K562 (cell line): ENCODE measurements around the gene TAC3. TPM values are rescaled to one million over a fixed set of nuclear protein-coding genes. Genes with fewer than 3 reads are reported as not detected.

Source experiments
- ATAC-seq: fragments of 200-7000 bp; cut with Tn5 transposase; 3 replicates; pipeline ENCODE4 v1.9.1; 2020; ENCODE audit warnings: moderate library complexity
- BruUV-seq: library from RNA; stranded (reverse); fragments of 400-500 nt; replicated peaks from 2 replicates; lab custom pipeline; 2021; lab: Mats Ljungman, UMichigan
- CTCF ChIA-PET: fragments of 300-600 bp; formaldehyde crosslinking; extraction: SDS; loops from one replicate; lab custom pipeline; 2021; ENCODE audit warnings: low intra/inter-chr PET ratio; lab: Yijun Ruan, JAX
- POLR2A ChIA-PET: fragments of 300-600, 350-650 bp; sonication (Branson Sonifier 250); formaldehyde crosslinking; extraction: SDS; loops from one replicate; lab custom pipeline; 2021; ENCODE audit warnings: antibody characterized with exemption, inconsistent platforms; lab: Yijun Ruan, JAX
- DNase-seq, 4 experiments: peaks; one replicate each; pipeline versions ENCODE4 v3.0.0 to v3.0.0-alpha.2; 2011 to 2018; ENCODE audit warnings: low spot score in 3 of 4, mixed read lengths in 3 of 4; ENCODE audit errors: extremely low read depth in 1 of 4
- FAIRE-seq: peaks from 2 replicates; lab custom pipeline; 2011; peaks lifted over from hg19 to GRCh38; lab: Jason Lieb, UNC
- H2AFZ ChIP-seq: 2 replicates; pipeline ENCODE4 v1.6.0; 2011; ENCODE audit warnings: low read depth, low read length, control low read depth, inconsistent platforms
- H3K27ac ChIP-seq: fragments of 200-600 bp; 3 replicates; pipeline ENCODE4 v1.8.0; 2011; ENCODE audit warnings: low read depth, mild to moderate bottlenecking, control low read depth, inconsistent platforms, low read length, moderate library complexity, mixed read lengths; ENCODE audit errors: extremely low read depth
- H3K27me3 ChIP-seq, 2 experiments: fragments of 300-600 bp in 1 of 2; 2 replicates in 1 of 2; 3 replicates in 1 of 2; pipeline versions ENCODE4 v1.6.0 to v1.8.0; 2011; ENCODE audit warnings: inconsistent platforms in 2 of 2, low read length in 2 of 2, mild to moderate bottlenecking in 1 of 2, mixed read lengths in 1 of 2, moderate library complexity in 1 of 2; ENCODE audit not compliant: control insufficient read depth in 2 of 2, insufficient read depth in 2 of 2
- H3K36me3 ChIP-seq: fragments of 300-600 bp; 3 replicates; pipeline ENCODE4 v1.8.0; 2011; ENCODE audit warnings: mild to moderate bottlenecking, low read length, inconsistent platforms; ENCODE audit not compliant: control insufficient read depth, insufficient read depth
- H3K4me1 ChIP-seq, 2 experiments: fragments of 200-600 bp in 1 of 2; replicated peaks in 1 of 2; 2 replicates in 1 of 2; 3 replicates in 1 of 2; pipeline versions ENCODE4 v1.5.1 to v1.8.0; 2011; ENCODE audit warnings: inconsistent platforms in 2 of 2, low read length in 2 of 2, mild to moderate bottlenecking in 1 of 2, mixed read lengths in 1 of 2, moderate library complexity in 1 of 2; ENCODE audit not compliant: control insufficient read depth in 2 of 2, insufficient read depth in 2 of 2
- H3K4me2 ChIP-seq: 2 replicates; pipeline ENCODE4 v1.6.1; 2011; ENCODE audit warnings: low read length, control low read depth, inconsistent platforms, mixed read lengths; ENCODE audit not compliant: insufficient read depth
- H3K4me3 ChIP-seq: fragments of 200-600 bp; sonication (generic), shearing (Covaris generic); 2 replicates; pipeline ENCODE4 v1.5.1; 2016; ENCODE audit warnings: control low read depth, inconsistent platforms
- H3K79me2 ChIP-seq: fragments of 200-600 bp; 3 replicates; pipeline ENCODE4 v1.8.0; 2011; ENCODE audit warnings: low read length, inconsistent platforms; ENCODE audit not compliant: control insufficient read depth, insufficient read depth
- H3K9ac ChIP-seq, 2 experiments: 2 replicates each; pipeline versions ENCODE4 v1.6.0 to v1.6.1; 2011; ENCODE audit warnings: low read depth in 2 of 2, low read length in 2 of 2, control low read depth in 1 of 2, inconsistent platforms in 1 of 2, mild to moderate bottlenecking in 1 of 2, mixed read lengths in 1 of 2; ENCODE audit not compliant: insufficient read depth in 1 of 2
- H3K9me1 ChIP-seq: one replicate; pipeline ENCODE4 v1.6.0; 2011; ENCODE audit warnings: inconsistent platforms, mild to moderate bottlenecking, low read length, moderate library complexity; ENCODE audit not compliant: control insufficient read depth, insufficient read depth
- H3K9me3 ChIP-seq: replicated peaks from 2 replicates; pipeline ENCODE4 v1.5.1; 2011; ENCODE audit warnings: low read depth, low read length, inconsistent platforms; ENCODE audit not compliant: control insufficient read depth, insufficient read depth
- H4K20me1 ChIP-seq: replicated peaks from 2 replicates; pipeline ENCODE4 v1.6.1; 2011; ENCODE audit warnings: low read length, inconsistent platforms, mixed read lengths; ENCODE audit not compliant: control insufficient read depth, insufficient read depth
- ARID1B ChIP-seq: fragments of 450-650 bp; IDR thresholded peaks from 2 replicates; pipeline ENCODE4 v1.6.1; 2016; ENCODE audit warnings: antibody characterized with exemption, mild to moderate bottlenecking, inconsistent platforms
- DDX20 ChIP-seq: fragments of 450-650 bp; IDR thresholded peaks from 2 replicates; pipeline ENCODE4 v1.6.1; 2016; ENCODE audit warnings: missing genetic modification characterization, low read depth, mild to moderate bottlenecking, missing compliant biosample characterization, moderate library complexity
- DPF2 ChIP-seq: fragments of 450-650 bp; IDR thresholded peaks from 2 replicates; pipeline ENCODE4 v1.6.1; 2016
- GMEB1 ChIP-seq: fragments of 250-450 bp; sonication (Bioruptor Pico); IDR thresholded peaks from 2 replicates; pipeline ENCODE4 v1.4.0; 2020; ENCODE audit warnings: mild to moderate bottlenecking
- HEY1 ChIP-seq: fragments of 250-450 bp; sonication (Bioruptor Pico); IDR thresholded peaks from 2 replicates; pipeline ENCODE4 v1.5.0; 2020; ENCODE audit warnings: mild to moderate bottlenecking, moderate library complexity, borderline replicate concordance
- NR3C1 ChIP-seq: sonication (generic); formaldehyde crosslinking; IDR thresholded peaks from 2 replicates; pipeline ENCODE4 v1.8.1; 2022; ENCODE audit warnings: missing genetic modification reagents
- SNRNP70 ChIP-seq: fragments of 200-400 bp; formaldehyde crosslinking; optimal IDR thresholded peaks from 2 replicates; pipeline ENCODE3; 2017; ENCODE audit warnings: low read depth, low read length
- ZFP91 ChIP-seq: sonication (generic); formaldehyde crosslinking; IDR thresholded peaks from 2 replicates; pipeline ENCODE4 v1.8.0; 2022; ENCODE audit warnings: mild to moderate bottlenecking, missing genetic modification reagents
- WGBS: fragments of 100-300 bp; shearing (Covaris generic); methylation state at CpG from one replicate; pipeline ENCODE4 v1.1.6; 2016; ENCODE audit warnings: low coverage, mixed read lengths; ENCODE audit not compliant: insufficient coverage; ENCODE audit errors: missing lambda C conversion rate; 5-methylcytosine and 5-hydroxymethylcytosine counted together
- in situ Hi-C: fragments of 300-500 bp; cut with MboI; formaldehyde crosslinking; loops from 4 replicates; pipeline ENCODE4 v1.15.0; 2018; ENCODE audit warnings: inconsistent platforms, mixed read lengths
- intact Hi-C: fragments of 100-400 bp; cut with micrococcal nuclease; formaldehyde crosslinking; loops from 2 replicates; pipeline ENCODE4 v1.14.2; 2022
- polyA plus RNA-seq, 8 experiments: library from polyadenylated mRNA; depleted of rRNA in 4 of 8; stranded (reverse) in 5 of 8; unstranded in 3 of 8; fragments of >200 nt; fragmentation: Nextera tagmentation in 2 of 8; fragmentation: Illumina TruSeq in 1 of 8; extraction: Ambion mirVana in 2 of 8; extraction: Trizol in 1 of 8; gene quantifications; 2 replicates each; pipeline versions ENCODE4 v1.2.1 to v1.2.3, GENCODE V29; 2011 to 2014; ENCODE audit warnings: inconsistent platforms in 1 of 8, missing spikeins in 1 of 8
- total RNA-seq, 7 experiments: library from RNA; depleted of rRNA in 6 of 7; stranded (reverse); fragments of >200 nt in 6 of 7; fragmentation: Illumina TruSeq in 2 of 7; extraction: Trizol in 2 of 7; gene quantifications; 2 replicates each; pipeline versions ENCODE4 v1.2.1 to v1.2.3, GENCODE V29; 2011 to 2021; ENCODE audit warnings: low replicate concordance in 1 of 7

TAC3 gene
- total and polyA plus RNA-seq, 9 of the 15 experiments (the other 6 are each of a cell fraction or from before 2014, with no cell fraction given) = 0.29 to 2.8 (median 1.4) TPM

- H3K79me2 ChIP-seq = no peaks in the 10 kb centered on the region
- no peak overlapping the region for H3K4me2 ChIP-seq
- no peak overlapping the region for H3K27ac ChIP-seq
- FAIRE-seq (no peak), ATAC-seq (no peak), DNase-seq (no peak)
- ChIA-PET POLR2A (interaction anchor here (0.7 kb wide), 1 partner anchor 82 kb away, joined by 3 read pairs; no protein-coding TSS in a partner anchor), CTCF (interaction anchor here (0.6 kb wide), 1 partner anchor 67 kb away, joined by 4 read pairs; no protein-coding TSS in a partner anchor)
- 53% methylated on average over 4 of the region's 4 CpGs for WGBS
- H3K27me3 ChIP-seq = no peaks in the 10 kb centered on the region
- BruUV-seq = no TSS peak
- no peaks in the 10 kb centered on the region for H3K9me3 ChIP-seq
- H3K9ac ChIP-seq = no peak overlapping the region
- in situ Hi-C loops (no loop called here), intact Hi-C loops (no loop called here)
- H4K20me1 ChIP-seq = no peaks in the 10 kb centered on the region
- no peaks in the 10 kb centered on the region for H3K36me3 ChIP-seq
- H2AFZ ChIP-seq = no peak overlapping the region
- peaks cover 0 to 7% of the 10 kb centered on the region in 2 experiments; a peak in 1 of 5 replicates for H3K4me1 ChIP-seq
- TF ChIP-seq HEY1 (CRISPR knock-in tag) (no peak), ARID1B (no peak), DPF2 (no peak), NR3C1 (CRISPR knock-in tag) (no peak), GMEB1 (no peak), SNRNP70 (no peak), DDX20 (no peak), ZFP91 (CRISPR knock-in tag) (no peak)
- no peak overlapping the region for H3K4me3 ChIP-seq
- no peaks in the 10 kb centered on the region for H3K9me1 ChIP-seq
Measured at GRCh38 chr12:56980941-56981530, 35.3 kb downstream of the TAC3 start.
